ENCODE data around the gene KLF11.
"Not testable (repeated sequence)": the region's sequence is repeated elsewhere in the genome, so short reads cannot be mapped to it uniquely, and the experiment has no call there.

GRCh38 chr2:10015376-10015989 lies 27.9 kb upstream of the KLF11 start:
- not testable (repeated sequence) for TF ChIP-seq CTCF (IDR thresholded peaks at IDR 0.05); ZFX (IDR thresholded peaks at IDR 0.05; ENCODE audit: borderline replicate concordance)
